A549 treated with dexamethasone at 1 μM for 4 hours (cell line): ENCODE measurements around the gene PIGM. TPM values are rescaled to one million over a fixed set of nuclear protein-coding genes. Genes with fewer than 3 reads are reported as not detected.

ENCODE experiments used
- total RNA-seq: library from RNA; stranded (reverse); fragments of 200-300 nt; extraction: Qiagen RNA extraction; gene quantifications from 5 replicates; pipeline ENCODE4 v1.2.3, GENCODE V29; 2022

PIGM gene
- 4.0 to 4.9 TPM (median 4.5 TPM) in 5 replicates for total RNA-seq

DNA sequence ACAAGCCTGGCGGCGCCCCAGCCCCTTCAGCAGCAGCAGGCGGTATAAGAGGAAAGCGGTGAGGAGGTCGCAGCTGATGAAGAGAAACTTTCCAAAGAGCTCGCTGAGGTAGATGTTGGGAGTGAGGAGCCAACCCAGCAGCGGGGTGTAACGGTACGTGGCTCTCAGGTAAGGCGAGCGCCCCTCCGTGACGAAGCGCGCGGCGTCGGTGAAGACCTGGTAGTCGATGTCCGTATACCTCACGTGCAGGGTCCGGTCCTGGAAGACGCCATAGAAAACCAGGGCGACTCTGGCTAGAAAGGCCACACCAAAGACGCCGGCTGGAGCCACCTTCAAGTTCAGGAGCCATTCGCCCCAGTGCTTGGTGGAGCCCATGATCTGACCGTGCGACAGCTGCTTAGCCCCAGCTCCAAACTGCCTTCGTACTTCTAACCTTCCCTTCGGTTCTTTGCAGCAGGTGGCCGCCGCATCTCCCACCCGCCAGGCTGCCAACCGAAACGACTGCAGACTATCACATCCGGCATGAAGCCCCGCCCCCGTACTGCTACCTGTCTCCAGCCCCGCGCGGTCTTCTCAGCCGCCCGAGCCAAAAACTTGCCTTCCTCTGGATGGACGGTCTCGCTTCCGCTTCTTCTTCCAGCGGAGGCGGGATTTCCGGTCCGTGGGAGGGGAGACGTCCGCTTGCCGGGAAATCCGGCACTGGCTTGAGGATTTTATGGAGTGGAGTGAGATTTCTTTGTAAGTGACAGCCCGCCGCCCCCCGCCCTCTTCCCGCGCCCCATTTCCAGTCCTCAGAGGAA is at the start of gene PIGM:
Gene PIGM (minus strand): TSS at position 626 of the 800 bp plus-strand sequence. CDS start 251 bp downstream, at position 375.

DNA sequence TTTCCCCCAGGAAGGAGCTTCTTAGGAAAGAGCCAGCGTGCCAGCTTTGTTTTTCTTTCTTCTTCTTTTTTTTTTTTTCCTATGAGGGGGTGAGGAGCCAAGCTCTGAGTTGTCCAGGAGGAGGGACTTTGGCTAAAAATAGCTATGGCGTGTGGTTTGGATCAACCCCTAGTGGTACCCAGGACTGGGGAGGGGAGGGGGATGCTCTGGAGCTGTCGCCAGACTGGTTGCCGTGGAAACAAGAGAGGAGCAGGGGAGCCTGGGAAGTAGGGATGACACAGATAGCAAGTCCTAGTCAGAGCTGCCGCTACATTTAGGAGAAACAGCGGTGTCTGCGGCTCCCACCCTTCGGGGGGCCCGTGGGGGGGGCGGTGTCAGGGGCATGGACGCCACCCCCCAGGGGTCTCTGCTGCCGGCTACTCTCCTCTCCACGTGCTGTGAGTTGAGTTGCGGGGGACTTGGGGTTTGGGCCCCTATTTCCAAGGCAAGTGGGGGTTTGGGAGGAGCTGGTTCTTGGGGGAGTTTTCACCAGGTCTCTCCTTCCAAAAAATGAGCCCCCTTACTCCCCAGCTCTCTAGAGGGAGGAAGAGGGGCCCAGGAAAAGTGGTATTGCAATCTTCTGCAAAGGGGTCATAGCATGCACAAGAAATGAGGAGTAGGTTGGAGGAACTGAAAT is 49.6 kb upstream of the PIGM start, which contains the start of gene KCNJ9:
Gene KCNJ9 (plus strand): TSS at position 278 of the 676 bp plus-strand sequence. CDS start 2,493 bp downstream, outside the sequence.

DNA sequence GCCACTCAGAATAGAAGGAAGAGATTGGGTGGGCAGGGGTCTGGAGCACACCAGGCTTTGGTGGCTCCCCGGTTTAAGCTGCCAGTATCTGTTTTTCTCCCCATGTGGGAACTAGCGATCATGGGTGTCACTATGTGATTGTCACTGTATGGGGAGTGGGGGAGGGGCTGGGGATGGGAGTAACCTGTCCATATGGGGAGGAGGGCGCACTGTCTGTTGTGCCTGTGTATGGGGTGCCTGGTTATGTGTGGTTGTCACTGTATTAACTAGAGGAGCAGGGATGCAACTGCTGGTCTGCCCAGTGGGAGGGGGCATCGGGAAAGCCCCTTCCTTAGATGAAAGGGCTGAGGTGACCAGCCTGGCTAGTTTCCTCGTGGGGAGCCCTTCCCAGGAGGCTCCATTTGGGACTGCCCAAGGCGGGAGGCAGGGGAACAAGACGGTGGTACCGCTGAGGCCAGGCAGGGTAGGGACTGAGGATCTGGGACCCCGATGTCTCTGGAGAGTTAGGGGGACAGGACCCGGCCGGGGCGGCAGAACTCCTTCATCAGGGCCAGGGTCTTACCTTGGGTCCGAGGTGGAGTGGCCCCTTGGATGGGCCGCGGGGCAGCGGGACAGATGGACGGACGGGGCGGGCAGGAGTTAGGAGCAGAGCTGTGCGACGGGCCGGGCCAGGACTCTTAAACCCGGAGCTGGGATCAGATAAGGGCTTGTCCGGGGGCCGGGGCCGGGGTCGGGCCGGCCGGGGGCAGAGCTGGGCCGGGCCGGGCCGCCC is 37.9 kb upstream of the PIGM start, which contains the start of gene KCNJ10:
Gene KCNJ10 (minus strand): TSS at position 701 of the 772 bp plus-strand sequence. CDS start 27,628 bp downstream, outside the sequence.

Other genes with a start within 250 kb of the PIGM start
- not detected in 5 replicates for gene FCRL6, start 229.6 kb downstream of the PIGM start, total RNA-seq
- gene SLAMF8, start 205.1 kb downstream of the PIGM start, total RNA-seq, result 0.05 to 0.31 TPM (median 0.15 TPM) in 5 replicates
- gene VSIG8, start 169.3 kb downstream of the PIGM start, total RNA-seq, result 0.06 to 0.11 TPM in 2 of 5 replicates, not detected in the others
- 0.53 to 0.80 TPM (median 0.75 TPM) in 5 replicates for gene CFAP45, start 131.8 kb downstream of the PIGM start, total RNA-seq
- 973 to 1,007 TPM (median 994 TPM) in 5 replicates for gene TAGLN2, start 106.5 kb downstream of the PIGM start, total RNA-seq
- gene IGSF9, start 86.4 kb downstream of the PIGM start, total RNA-seq, result 0.14 to 0.21 TPM (median 0.19 TPM) in 5 replicates
- gene SLAMF9, start 77.8 kb downstream of the PIGM start, total RNA-seq, result 0.22 to 0.43 TPM (median 0.37 TPM) in 5 replicates
- gene KCNJ10, start 38.2 kb upstream of the PIGM start, total RNA-seq, result not detected in 5 replicates
- not detected in 5 replicates for gene KCNJ9, start 49.5 kb upstream of the PIGM start, total RNA-seq
- gene IGSF8, start 66.6 kb upstream of the PIGM start, total RNA-seq, result 5.7 to 9.9 TPM (median 8.8 TPM) in 5 replicates
- 0.05 to 0.19 TPM (median 0.08 TPM) in 5 replicates for gene ATP1A2, start 83.8 kb upstream of the PIGM start, total RNA-seq
- not detected in 5 replicates for gene ATP1A4, start 119.6 kb upstream of the PIGM start, total RNA-seq
- gene CASQ1, start 158.6 kb upstream of the PIGM start, total RNA-seq, result 0.14 TPM in 1 of 5 replicates, not detected in the others
- gene PEA15, start 173.4 kb upstream of the PIGM start, total RNA-seq, result 184 to 201 TPM (median 189 TPM) in 5 replicates
- 35.2 to 54.7 TPM (median 50.2 TPM) in 5 replicates for gene DCAF8, start 230.6 kb upstream of the PIGM start, total RNA-seq